Mononuclear cell (primary cell): ENCODE data around the gene ABCA5. TPM values are rescaled to one million over a fixed set of nuclear protein-coding genes. Genes with fewer than 3 reads are reported as not detected.

Experiments
- H3K27me3 ChIP-seq: 2 replicates; pipeline ENCODE4 v1.6.0; 2011; ENCODE audit warnings: low read length, control low read depth; ENCODE audit not compliant: insufficient read depth
- H3K4me1 ChIP-seq: 2 replicates; pipeline ENCODE4 v1.5.1; 2011; ENCODE audit warnings: mild to moderate bottlenecking, low read length, control low read depth; ENCODE audit not compliant: insufficient read depth
- H3K4me3 ChIP-seq: 2 replicates; pipeline ENCODE4 v1.5.1; 2011; ENCODE audit warnings: mild to moderate bottlenecking, low read length, moderate library complexity
- H3K9me3 ChIP-seq: 2 replicates; pipeline ENCODE4 v1.5.1; 2011; ENCODE audit warnings: low read depth, mild to moderate bottlenecking, control low read depth, low read length
- total RNA-seq: library from RNA; depleted of rRNA; stranded (reverse); fragments of >200 nt; gene quantifications from one replicate; pipeline ENCODE4 v1.2.3, GENCODE V29; 2012

The ABCA5 gene
- total RNA-seq, 1 donor: 27.0 TPM

- Histone ChIP-seq H3K4me3 (no peak overlapping the region), H3K27me3 (no peaks in the 10 kb centered on the region), H3K4me1 (no peaks in the 10 kb centered on the region), H3K9me3 (no peaks in the 10 kb centered on the region)
These were observed 72.7 kb downstream of the ABCA5 start for GRCh38 chr17:69254187-69254586.

DNA sequence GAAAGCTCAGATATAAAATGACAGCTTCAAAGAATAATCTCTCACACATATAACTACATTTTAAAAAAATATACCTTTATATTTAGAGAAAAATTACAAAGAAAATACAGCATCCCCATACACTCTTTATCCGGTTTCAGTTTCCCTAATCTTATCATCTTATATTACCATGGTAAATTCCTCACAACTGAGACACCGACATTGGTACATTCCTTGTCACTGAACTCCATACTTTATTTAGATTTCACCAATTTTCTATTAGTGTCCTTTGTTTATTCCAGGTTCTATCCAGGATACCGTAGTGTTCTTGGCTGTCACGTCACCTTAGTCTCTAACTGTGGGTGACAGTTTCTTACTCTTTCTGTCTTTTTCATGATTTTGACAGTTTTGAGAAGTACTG, 76.3 kb downstream of the ABCA5 start:
- Histone ChIP-seq H3K9me3 (no peaks in the 10 kb centered on the region), H3K4me1 (no peaks in the 10 kb centered on the region), H3K4me3 (no peak overlapping the region), H3K27me3 (no peaks in the 10 kb centered on the region)

- H3K4me1 ChIP-seq: no peaks in the 10 kb centered on the region
- H3K9me3 ChIP-seq: no peaks in the 10 kb centered on the region
- H3K4me3 ChIP-seq: no peak overlapping the region
- H3K27me3 ChIP-seq: no peaks in the 10 kb centered on the region
These were observed 80.1 kb downstream of the ABCA5 start for GRCh38 chr17:69246726-69247375.

GRCh38 chr17:69246202-69246601, 80.7 kb downstream of the ABCA5 start:
- H3K4me3 ChIP-seq: no peak overlapping the region
- H3K9me3 ChIP-seq: no peaks in the 10 kb centered on the region
- no peaks in the 10 kb centered on the region for H3K27me3 ChIP-seq
- H3K4me1 ChIP-seq: no peaks in the 10 kb centered on the region

GRCh38 chr17:69245617-69246016, 81.3 kb downstream of the ABCA5 start:
- Histone ChIP-seq H3K27me3 (no peaks in the 10 kb centered on the region), H3K4me3 (no peak overlapping the region), H3K9me3 (no peaks in the 10 kb centered on the region), H3K4me1 (no peaks in the 10 kb centered on the region)

DNA sequence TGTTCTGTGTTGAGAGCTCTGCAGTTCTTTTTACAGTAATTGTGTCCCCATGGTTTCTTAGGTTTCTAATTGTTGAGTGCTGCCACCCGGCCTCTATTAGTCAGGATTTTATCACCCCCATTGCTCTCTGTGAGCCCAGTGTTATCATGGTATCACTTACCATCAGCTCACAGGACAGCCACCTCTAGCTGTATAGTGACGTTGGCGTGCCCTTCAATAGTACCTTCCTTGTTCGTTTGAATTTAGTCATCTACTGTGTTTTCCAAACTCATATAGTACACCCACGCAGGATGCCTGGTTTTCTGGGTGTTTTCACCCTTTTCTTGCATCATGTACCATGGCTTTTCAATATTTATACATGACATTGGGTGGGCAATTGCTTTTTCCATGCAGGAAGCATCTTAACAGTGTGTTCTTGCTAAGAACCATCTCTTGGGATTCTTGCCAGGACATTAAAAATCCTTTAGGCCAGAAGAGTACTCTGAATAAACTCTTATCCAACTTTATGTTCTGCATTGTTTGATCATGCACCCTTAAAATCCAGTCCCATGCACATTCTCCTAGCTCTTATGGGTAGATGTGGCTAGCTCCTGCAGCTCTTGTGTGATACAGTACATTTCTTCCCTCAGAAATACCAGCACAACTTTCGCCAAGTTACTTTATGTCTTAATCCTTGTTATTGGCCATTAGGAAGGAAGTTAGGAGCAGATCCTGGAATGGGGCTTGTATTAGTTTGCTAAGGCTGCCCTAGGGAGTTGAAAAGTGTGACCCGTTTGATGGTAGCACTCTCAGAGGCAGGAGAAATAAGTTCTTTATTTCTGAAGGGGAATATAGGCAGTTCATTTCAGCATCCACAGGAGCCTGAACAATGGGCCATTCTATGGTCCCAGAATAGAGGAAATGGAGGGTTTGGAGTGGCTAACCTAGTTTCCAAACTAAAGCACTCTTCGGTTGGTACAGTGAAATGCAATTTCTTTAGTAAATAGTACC, 87.0 kb downstream of the ABCA5 start:
- peaks cover 4% of the 10 kb centered on the region for H3K4me1 ChIP-seq
- H3K9me3 ChIP-seq: no peaks in the 10 kb centered on the region
- H3K27me3 ChIP-seq: no peaks in the 10 kb centered on the region
- H3K4me3 ChIP-seq: no peak overlapping the region

DNA sequence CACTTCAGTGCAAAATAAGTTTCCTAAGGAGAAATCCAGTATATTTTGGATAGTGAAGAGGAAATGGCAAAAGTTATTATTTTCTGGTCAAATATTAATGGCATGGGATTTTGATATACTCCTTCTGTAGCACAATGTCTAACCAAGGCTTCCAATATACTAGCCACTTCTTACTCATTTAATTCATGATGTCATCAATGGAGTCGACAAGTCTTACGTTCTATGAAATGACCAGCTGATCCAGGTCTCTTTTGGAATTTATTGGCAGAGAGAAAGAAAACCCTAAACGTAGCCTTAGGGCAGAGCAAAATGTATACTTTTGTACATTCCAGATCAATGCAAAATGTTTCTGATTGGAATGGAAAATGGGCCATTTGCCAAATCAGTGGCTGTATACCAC, 90.0 kb downstream of the ABCA5 start:
- H3K4me1 ChIP-seq: peaks cover 4% of the 10 kb centered on the region
- no peaks in the 10 kb centered on the region for H3K27me3 ChIP-seq
- H3K4me3 ChIP-seq: no peak overlapping the region
- H3K9me3 ChIP-seq: peaks cover 19% of the 10 kb centered on the region

- no peaks in the 10 kb centered on the region for H3K27me3 ChIP-seq
- no peak overlapping the region for H3K4me3 ChIP-seq
- peaks cover 23% of the 10 kb centered on the region for H3K9me3 ChIP-seq
- H3K4me1 ChIP-seq: peaks cover 4% of the 10 kb centered on the region
These were observed 90.5 kb downstream of the ABCA5 start for GRCh38 chr17:69236464-69236863.

DNA sequence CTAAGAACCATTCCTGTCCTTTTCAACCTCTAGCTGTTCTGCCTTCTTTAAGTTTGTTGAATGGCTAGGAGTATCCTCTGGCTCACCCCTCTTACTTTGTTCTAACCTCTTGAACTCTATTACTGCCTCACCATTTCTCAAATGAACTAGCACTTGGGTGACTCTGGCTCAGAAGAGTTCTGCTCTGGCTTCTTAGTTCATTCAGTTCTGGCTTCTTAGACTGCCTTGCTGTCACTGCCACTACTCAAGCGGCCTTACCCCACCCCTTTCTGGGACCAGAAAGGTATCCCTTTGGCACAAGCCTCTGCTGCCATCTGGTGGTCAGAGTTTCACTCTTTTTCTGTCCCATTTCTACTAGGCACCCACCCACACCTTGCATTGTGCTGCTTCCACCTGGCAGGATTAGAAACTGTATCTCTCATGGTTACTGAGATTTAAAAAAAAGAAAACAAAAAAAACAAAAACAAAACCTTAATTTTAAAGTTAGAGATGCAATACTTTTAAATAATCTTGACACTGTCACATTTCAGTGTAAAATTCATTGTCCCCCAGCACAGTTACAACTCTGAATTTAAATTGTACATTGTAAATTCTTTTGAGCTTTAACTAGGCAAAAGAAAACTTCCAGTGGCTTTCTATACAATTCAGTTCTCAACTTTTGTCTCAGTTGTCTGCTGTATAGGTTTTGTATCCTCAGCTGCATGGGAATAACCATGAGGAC, 91.4 kb downstream of the ABCA5 start:
- H3K27me3 ChIP-seq: no peaks in the 10 kb centered on the region
- H3K9me3 ChIP-seq: peaks cover 28% of the 10 kb centered on the region
- H3K4me1 ChIP-seq: peaks cover 4% of the 10 kb centered on the region
- H3K4me3 ChIP-seq: no peak overlapping the region

DNA sequence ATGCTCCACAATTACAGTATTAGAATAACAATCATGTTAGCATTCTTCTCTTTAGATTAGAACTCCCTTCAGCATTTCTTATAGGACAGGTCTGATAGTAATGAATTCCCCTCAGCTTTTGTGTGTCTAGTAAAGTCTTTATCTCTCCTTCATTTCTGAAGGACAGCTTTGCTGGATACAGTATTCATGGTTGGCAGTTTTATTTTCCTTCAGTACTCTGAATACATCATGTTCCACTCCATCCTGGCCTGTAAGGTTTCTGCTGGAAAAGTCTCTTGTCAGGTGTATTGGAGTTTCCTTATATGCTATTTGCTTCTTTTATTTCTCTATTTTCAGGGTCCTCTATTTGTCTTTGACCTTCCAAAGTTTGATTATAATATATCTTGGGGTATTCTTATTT, 94.3 kb downstream of the ABCA5 start:
- Histone ChIP-seq H3K27me3 (no peaks in the 10 kb centered on the region), H3K9me3 (peaks cover 28% of the 10 kb centered on the region), H3K4me3 (no peak overlapping the region), H3K4me1 (peaks cover 4% of the 10 kb centered on the region)

- H3K4me1 ChIP-seq: peaks cover 4% of the 10 kb centered on the region
- no peaks in the 10 kb centered on the region for H3K27me3 ChIP-seq
- peaks cover 28% of the 10 kb centered on the region for H3K9me3 ChIP-seq
- no peak overlapping the region for H3K4me3 ChIP-seq
These were observed 95.4 kb downstream of the ABCA5 start for GRCh38 chr17:69231521-69231920.

GRCh38 chr17:69230939-69231338, 96.0 kb downstream of the ABCA5 start:
- no peak overlapping the region for H3K4me3 ChIP-seq
- peaks cover 28% of the 10 kb centered on the region for H3K9me3 ChIP-seq
- H3K27me3 ChIP-seq: no peaks in the 10 kb centered on the region
- peaks cover 4% of the 10 kb centered on the region for H3K4me1 ChIP-seq

GRCh38 chr17:69228576-69228975, 98.4 kb downstream of the ABCA5 start, which contains the start of gene ABCA10:
TSS of gene ABCA10 (minus strand) at chr17:69228824. CDS start at chr17:69225358, 3,466 bp downstream.
- Histone ChIP-seq H3K4me1 (peaks cover 3% of the 10 kb centered on the region), H3K4me3 (no peak within 1 kb of the TSS), H3K27me3 (no peaks in the 10 kb centered on the region), H3K9me3 (peaks cover 25% of the 10 kb centered on the region)

GRCh38 chr17:69228018-69228417, 98.9 kb downstream of the ABCA5 start:
- no peaks in the 10 kb centered on the region for H3K27me3 ChIP-seq
- peaks cover 3% of the 10 kb centered on the region for H3K4me1 ChIP-seq
- H3K4me3 ChIP-seq: no peak overlapping the region
- peaks cover 20% of the 10 kb centered on the region for H3K9me3 ChIP-seq

GRCh38 chr17:69227541-69227940, 99.4 kb downstream of the ABCA5 start:
- H3K4me1 ChIP-seq: peaks cover 3% of the 10 kb centered on the region
- peaks cover 15% of the 10 kb centered on the region for H3K9me3 ChIP-seq
- no peaks in the 10 kb centered on the region for H3K27me3 ChIP-seq
- H3K4me3 ChIP-seq: no peak overlapping the region
